Measurements from ENCODE around the gene DCST2.
A peak's percentile ranks its signal among the peaks of the same experiment; 100 is the strongest.
"Not testable (repeated sequence)": the region's sequence is repeated elsewhere in the genome, so short reads cannot be mapped to it uniquely, and the experiment has no call there.

DCST2 gene

GRCh38 chr1:154998818-154999570 is 34.6 kb downstream of the DCST2 start:
- DNase-seq (ENCODE audit: low spot score), result peak; percentile 68

- DNase-seq (ENCODE audit: low spot score), result no peak
Measured at GRCh38 chr1:154998201-154998780, 35.3 kb downstream of the DCST2 start.

- DNase-seq (ENCODE audit: low spot score), result no peak
Measured at GRCh38 chr1:154996966-154997701, 36.4 kb downstream of the DCST2 start.

- not testable (repeated sequence) for DNase-seq (ENCODE audit: low spot score)
Measured at GRCh38 chr1:154995301-154995983, 38.1 kb downstream of the DCST2 start.

- no peak for DNase-seq (ENCODE audit: low spot score)
Measured at GRCh38 chr1:154994591-154994990, 39.0 kb downstream of the DCST2 start.

- DNase-seq (ENCODE audit: low spot score), result no peak
Measured at GRCh38 chr1:154994269-154994587, 39.4 kb downstream of the DCST2 start.

- no peak for DNase-seq (ENCODE audit: low spot score)
Measured at GRCh38 chr1:154993572-154994268, 39.9 kb downstream of the DCST2 start, which contains the start of gene LENEP. LENEP (plus strand) TSS chr1:154993586; CDS start chr1:154993608, 22 bp downstream.

GRCh38 chr1:154992721-154993571 is 40.6 kb downstream of the DCST2 start:
- no peak for DNase-seq (ENCODE audit: low spot score)

GRCh38 chr1:154990276-154990675 is 43.3 kb downstream of the DCST2 start:
- no peak for DNase-seq (ENCODE audit: low spot score)

GRCh38 chr1:154989195-154989860 is 44.3 kb downstream of the DCST2 start:
- DNase-seq (ENCODE audit: low spot score), result no peak

GRCh38 chr1:154988058-154988954 is 45.3 kb downstream of the DCST2 start:
- DNase-seq (ENCODE audit: low spot score), result no peak

- DNase-seq (ENCODE audit: low spot score), result no peak
Measured at GRCh38 chr1:154987326-154987725, 46.3 kb downstream of the DCST2 start.

- not testable (repeated sequence) for DNase-seq (ENCODE audit: low spot score)
Measured at GRCh38 chr1:154986736-154987135, 46.8 kb downstream of the DCST2 start.

- no peak for DNase-seq (ENCODE audit: low spot score)
Measured at GRCh38 chr1:154983776-154984466, 49.7 kb downstream of the DCST2 start.

- DNase-seq (ENCODE audit: low spot score), result peak; percentile 98
Measured at GRCh38 chr1:154982897-154983648, 50.5 kb downstream of the DCST2 start, which contains the start of gene FLAD1. FLAD1 (plus strand) TSS chr1:154983344; CDS start chr1:154983695, 351 bp downstream.

GRCh38 chr1:154982341-154982740 is 51.2 kb downstream of the DCST2 start:
- DNase-seq (ENCODE audit: low spot score), result no peak

- no peak for DNase-seq (ENCODE audit: low spot score)
Measured at GRCh38 chr1:154978360-154978759, 55.2 kb downstream of the DCST2 start.

GRCh38 chr1:154977762-154978161 is 55.8 kb downstream of the DCST2 start:
- not testable (repeated sequence) for DNase-seq (ENCODE audit: low spot score)

Data from Ammon's horn (tissue), 1 donor.